GM18517 (cell line): Measurements from ENCODE around the gene ANKS1B.
"Not testable (repeated sequence)": the region's sequence is repeated elsewhere in the genome, so short reads cannot be mapped to it uniquely, and the experiment has no call there.

Experiments used
- ATAC-seq: cut with Tn5 transposase; IDR thresholded peaks from one replicate; pipeline ENCODE4 v1.9.1; 2021; ENCODE audit warnings: mild to moderate bottlenecking, moderate library complexity; ENCODE audit not compliant: unreplicated experiment

ANKS1B gene

GRCh38 chr12:98799822-98800221 lies 1184.9 kb downstream of the ANKS1B start:
- no peak for ATAC-seq

GRCh38 chr12:98799146-98799810 lies 1185.5 kb downstream of the ANKS1B start:
- ATAC-seq = no peak

- ATAC-seq = no peak
These were observed 1187.5 kb downstream of the ANKS1B start for GRCh38 chr12:98797200-98797599.

GRCh38 chr12:98796745-98797144 lies 1188.0 kb downstream of the ANKS1B start:
- no peak for ATAC-seq

GRCh38 chr12:98793121-98793520 lies 1191.6 kb downstream of the ANKS1B start:
- ATAC-seq = no peak

GRCh38 chr12:98791406-98791805 lies 1193.3 kb downstream of the ANKS1B start:
- no peak for ATAC-seq

- no peak for ATAC-seq
These were observed 1196.3 kb downstream of the ANKS1B start for GRCh38 chr12:98788396-98788795.

GRCh38 chr12:98786653-98787052 lies 1198.1 kb downstream of the ANKS1B start:
- no peak for ATAC-seq

- no peak for ATAC-seq
These were observed 1201.3 kb downstream of the ANKS1B start for GRCh38 chr12:98783420-98783819.

- ATAC-seq = no peak
These were observed 1204.5 kb downstream of the ANKS1B start for GRCh38 chr12:98780261-98780660.

- no peak for ATAC-seq
These were observed 1211.9 kb downstream of the ANKS1B start for GRCh38 chr12:98772818-98773217.

- no peak for ATAC-seq
These were observed 1212.7 kb downstream of the ANKS1B start for GRCh38 chr12:98771811-98772752.

GRCh38 chr12:98770230-98770629 lies 1214.5 kb downstream of the ANKS1B start:
- no peak for ATAC-seq

GRCh38 chr12:98769068-98769467 lies 1215.7 kb downstream of the ANKS1B start:
- no peak for ATAC-seq

GRCh38 chr12:98767248-98767647 lies 1217.5 kb downstream of the ANKS1B start:
- ATAC-seq = no peak

GRCh38 chr12:98763656-98764055 lies 1221.1 kb downstream of the ANKS1B start:
- no peak for ATAC-seq

- no peak for ATAC-seq
These were observed 1226.4 kb downstream of the ANKS1B start for GRCh38 chr12:98758331-98758730.

GRCh38 chr12:98757455-98757854 lies 1227.3 kb downstream of the ANKS1B start:
- no peak for ATAC-seq

GRCh38 chr12:98755855-98756254 lies 1228.9 kb downstream of the ANKS1B start:
- ATAC-seq = not testable (repeated sequence)

- ATAC-seq = peak; percentile 100
These were observed 1230.6 kb downstream of the ANKS1B start for GRCh38 chr12:98754095-98754494.

GRCh38 chr12:98752726-98753125 lies 1232.0 kb downstream of the ANKS1B start:
- ATAC-seq = no peak

- ATAC-seq = no peak
These were observed 1233.1 kb downstream of the ANKS1B start for GRCh38 chr12:98751580-98752115.
